IMR-90 (cell line): ENCODE measurements around the gene HEPACAM. TPM values are rescaled to one million over a fixed set of nuclear protein-coding genes. Genes with fewer than 3 reads are reported as not detected.
A peak's percentile ranks its signal among the peaks of the same experiment; 100 is the strongest.

Experiments used
- ATAC-seq: fragments of 200-7000 bp; cut with Tn5 transposase; 2 replicates; pipeline ENCODE4 v1.9.1; 2020; ENCODE audit warnings: low read depth, mild to moderate bottlenecking, moderate library complexity
- BruUV-seq: library from RNA; stranded (reverse); fragments of 400-500 nt; replicated peaks from 2 replicates; lab custom pipeline; 2021; lab: Mats Ljungman, UMichigan
- CTCF ChIA-PET: fragments of 300-600 bp; formaldehyde crosslinking; extraction: SDS; loops from one replicate; lab custom pipeline; 2021; ENCODE audit warnings: antibody characterized with exemption; lab: Yijun Ruan, JAX
- POLR2A ChIA-PET: fragments of 300-600 bp; sonication (Branson Sonifier 250); formaldehyde crosslinking; loops from one replicate; lab custom pipeline; 2022; ENCODE audit warnings: antibody characterized with exemption; ENCODE audit not compliant: unreplicated experiment; lab: Charles Lee
- DNase-seq: peaks from one replicate; pipeline ENCODE4 v3.0.0; 2013
- H2AFZ ChIP-seq: replicated peaks from 2 replicates; pipeline ENCODE3; 2013; ENCODE audit warnings: low read length, mild to moderate bottlenecking; ENCODE audit not compliant: poor library complexity
- H2AK5ac ChIP-seq: 2 replicates; pipeline ENCODE4 v1.6.1; 2013; ENCODE audit warnings: low read depth, low read length, inconsistent platforms
- H2AK9ac ChIP-seq: replicated peaks from 2 replicates; pipeline ENCODE3; 2013; ENCODE audit warnings: mild to moderate bottlenecking, low read depth, low read length, moderate library complexity; ENCODE audit not compliant: poor library complexity
- H2BK120ac ChIP-seq: 2 replicates; pipeline ENCODE4 v1.6.1; 2013; ENCODE audit warnings: low read depth, low read length, inconsistent platforms
- H2BK15ac ChIP-seq: 3 replicates; pipeline ENCODE4 v1.6.1; 2013; ENCODE audit warnings: low read depth, low read length, inconsistent platforms
- H2BK20ac ChIP-seq: 2 replicates; pipeline ENCODE4 v1.6.1; 2013; ENCODE audit warnings: low read depth, mild to moderate bottlenecking, inconsistent platforms, low read length, moderate library complexity
- H2BK5ac ChIP-seq: 2 replicates; pipeline ENCODE4 v1.6.1; 2013; ENCODE audit warnings: mild to moderate bottlenecking, low read depth, low read length, inconsistent platforms; ENCODE audit not compliant: poor library complexity, severe bottlenecking
- H3K14ac ChIP-seq: replicated peaks from 2 replicates; pipeline ENCODE4 v1.6.1; 2013; ENCODE audit warnings: low read depth, low read length, inconsistent platforms
- H3K18ac ChIP-seq: 2 replicates; pipeline ENCODE4 v1.6.1; 2013; ENCODE audit warnings: low read depth, low read length, control low read depth
- H3K23ac ChIP-seq: 2 replicates; pipeline ENCODE4 v1.6.1; 2013; ENCODE audit warnings: low read depth, low read length, inconsistent platforms
- H3K27ac ChIP-seq: 2 replicates; pipeline ENCODE4 v1.5.1; 2013; ENCODE audit warnings: mild to moderate bottlenecking, control low read depth, low read length; ENCODE audit not compliant: insufficient read depth
- H3K27me3 ChIP-seq: 2 replicates; pipeline ENCODE4 v1.6.1; 2013; ENCODE audit warnings: low read length; ENCODE audit not compliant: control insufficient read depth, insufficient read depth
- H3K36me3 ChIP-seq: 2 replicates; pipeline ENCODE4 v1.6.1; 2013; ENCODE audit warnings: low read length, mixed read lengths; ENCODE audit not compliant: control insufficient read depth, insufficient read depth
- H3K4ac ChIP-seq: 2 replicates; pipeline ENCODE4 v1.6.1; 2013; ENCODE audit warnings: low read depth, low read length, inconsistent platforms
- H3K4me1 ChIP-seq: 2 replicates; pipeline ENCODE4 v1.6.1; 2013; ENCODE audit warnings: low read length, mixed read lengths; ENCODE audit not compliant: control insufficient read depth, insufficient read depth
- H3K4me2 ChIP-seq: 2 replicates; pipeline ENCODE4 v1.6.1; 2013; ENCODE audit warnings: low read depth, mild to moderate bottlenecking, control low read depth, low read length, moderate library complexity
- H3K4me3 ChIP-seq: 2 replicates; pipeline ENCODE4 v1.5.1; 2013; ENCODE audit warnings: low read depth, mild to moderate bottlenecking, control low read depth, low read length, moderate library complexity; ENCODE audit not compliant: insufficient read depth
- H3K56ac ChIP-seq: 2 replicates; pipeline ENCODE4 v1.6.1; 2013; ENCODE audit warnings: low read length, inconsistent platforms; ENCODE audit not compliant: insufficient read depth; ENCODE audit errors: extremely low read depth
- H3K79me1 ChIP-seq, 2 experiments: 2 replicates each; pipeline ENCODE4 v1.6.1; 2013; ENCODE audit warnings: low read length in 2 of 2, inconsistent platforms in 1 of 2, low read depth in 1 of 2
- H3K9ac ChIP-seq: 2 replicates; pipeline ENCODE4 v1.6.1; 2013; ENCODE audit warnings: low read depth, low read length, control low read depth
- H3K9me1 ChIP-seq: 2 replicates; pipeline ENCODE4 v1.6.1; 2013; ENCODE audit warnings: low read length, inconsistent platforms; ENCODE audit not compliant: insufficient read depth
- H3K9me3 ChIP-seq: 2 replicates; pipeline ENCODE4 v1.6.1; 2013; ENCODE audit warnings: low read length; ENCODE audit not compliant: control insufficient read depth, insufficient read depth
- H4K20me1 ChIP-seq: 2 replicates; pipeline ENCODE4 v1.6.1; 2013; ENCODE audit warnings: low read length, inconsistent platforms; ENCODE audit not compliant: insufficient read depth
- H4K5ac ChIP-seq: 2 replicates; pipeline ENCODE4 v1.6.1; 2013; ENCODE audit warnings: mild to moderate bottlenecking, low read depth, low read length, control low read depth
- H4K8ac ChIP-seq, 2 experiments: 2 replicates each; pipeline ENCODE4 v1.6.1; 2013; ENCODE audit warnings: low read depth in 2 of 2, low read length in 2 of 2, control low read depth in 1 of 2, inconsistent platforms in 1 of 2
- H4K91ac ChIP-seq: 2 replicates; pipeline ENCODE4 v1.6.1; 2013; ENCODE audit warnings: low read depth, low read length, inconsistent platforms; ENCODE audit not compliant: insufficient read depth
- BHLHE40 ChIP-seq: fragments of 150-350 bp; IDR thresholded peaks from 2 replicates; pipeline ENCODE4 v1.6.1; 2016; ENCODE audit warnings: mild to moderate bottlenecking, low read depth, low read length
- CEBPB ChIP-seq: IDR thresholded peaks from 2 replicates; pipeline ENCODE4 v1.6.1; 2012; ENCODE audit warnings: low read depth, low read length, improper control_type of control experiment
- FOS ChIP-seq: fragments of 150-350 bp; IDR thresholded peaks from 2 replicates; pipeline ENCODE4 v1.6.1; 2016; ENCODE audit warnings: low read depth, low read length
- MAZ ChIP-seq: IDR thresholded peaks from 2 replicates; pipeline ENCODE4 v1.6.1; 2012; ENCODE audit warnings: low read depth, mild to moderate bottlenecking, low read length, improper control_type of control experiment, moderate library complexity, borderline replicate concordance
- MXI1 ChIP-seq: IDR thresholded peaks from 2 replicates; pipeline ENCODE4 v1.6.1; 2012; ENCODE audit warnings: low read depth, mild to moderate bottlenecking, low read length, moderate library complexity, borderline replicate concordance
- POLR2A ChIP-seq: IDR thresholded peaks from 2 replicates; pipeline ENCODE4 v1.6.1; 2012; ENCODE audit warnings: mild to moderate bottlenecking, low read depth, low read length
- RAD21 ChIP-seq: IDR thresholded peaks from 2 replicates; pipeline ENCODE4 v1.6.1; 2012; ENCODE audit warnings: low read length, improper control_type of control experiment
- WGBS, 2 experiments: methylation state at CpG; one replicate each; pipeline versions ENCODE4 v1.1.5 to v1.1.7; 2013; ENCODE audit warnings: missing lambda C conversion rate in 2 of 2; ENCODE audit not compliant: insufficient read length in 1 of 2; ENCODE audit errors: extremely low coverage in 2 of 2; 5-methylcytosine and 5-hydroxymethylcytosine counted together
- dilution Hi-C: fragments of 300-500 bp; cut with HindIII; formaldehyde crosslinking; loops from one replicate; pipeline ENCODE4 v1.14.3; 2018; ENCODE audit warnings: low sequenced_read_pairs; ENCODE audit not compliant: unreplicated experiment
- in situ Hi-C: fragments of 300-500 bp; cut with MboI; formaldehyde crosslinking; loops from 3 replicates; pipeline ENCODE4 v1.14.3; 2019; ENCODE audit warnings: low sequenced_read_pairs, inconsistent platforms, mixed read lengths
- intact Hi-C: fragments of 100-400 bp; cut with micrococcal nuclease; formaldehyde crosslinking; loops from 2 replicates; pipeline ENCODE4 v1.10.0; 2022
- polyA plus RNA-seq, 3 experiments: library from polyadenylated mRNA; depleted of rRNA; stranded (reverse); fragments of >200 nt; gene quantifications; 2 replicates each; pipeline ENCODE4 v1.2.3, GENCODE V29; 2012; ENCODE audit warnings: low replicate concordance in 1 of 3
- total RNA-seq: library from RNA; depleted of rRNA; stranded (reverse); fragments of >200 nt; gene quantifications from 2 replicates; pipeline ENCODE4 v1.2.3, GENCODE V29; 2012
- TF ChIP-seq, protein P1 (sequence below): fragments of 150-350 bp; IDR thresholded peaks from 2 replicates; pipeline ENCODE4 v1.6.1; 2017; ENCODE audit warnings: mild to moderate bottlenecking, antibody characterized with exemption, low read length, low read depth

HEPACAM gene
- total and polyA plus RNA-seq, 2 of the 4 experiments (the other 2 are of a cell fraction), result 0.09 to 0.18 TPM

DNA sequence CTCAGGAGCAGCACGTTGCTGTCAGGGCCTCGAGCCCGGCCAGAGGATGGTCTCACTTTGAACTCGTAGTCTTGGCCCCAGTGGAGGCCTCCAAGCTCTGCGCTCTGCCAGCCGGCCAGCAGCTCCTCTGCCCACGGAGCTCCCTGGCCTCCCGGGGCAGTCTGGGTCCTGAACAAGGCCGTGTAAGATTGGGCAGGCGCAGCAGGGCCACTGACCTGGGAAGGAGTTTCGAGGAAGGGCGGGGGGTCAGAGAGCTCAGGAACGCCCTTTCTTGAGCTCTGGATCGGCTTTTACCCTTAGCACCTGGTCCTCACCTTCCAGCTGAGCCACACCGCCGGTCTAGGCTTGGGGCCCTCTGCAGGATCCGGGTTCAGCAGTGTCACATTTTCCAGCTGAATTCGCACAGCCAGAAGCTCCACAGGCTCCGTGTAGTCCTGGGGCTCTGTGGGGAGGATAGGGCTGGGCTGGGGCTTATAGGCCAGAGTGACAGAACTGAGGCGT is 40.3 kb downstream of the HEPACAM start:
- DNase-seq, result no peak
- no peak overlapping the region for H4K5ac ChIP-seq
- peaks cover 33% of the 10 kb centered on the region for H3K4me1 ChIP-seq
- H3K18ac ChIP-seq, result no peak overlapping the region
- BruUV-seq, result no TSS peak
- no peak overlapping the region for H2AFZ ChIP-seq
- no peak overlapping the region for H2BK15ac ChIP-seq
- no peak overlapping the region for H3K56ac ChIP-seq
- H4K20me1 ChIP-seq, result no peaks in the 10 kb centered on the region
- CTCF ChIA-PET, result no interaction called here
- H3K27me3 ChIP-seq, result no peaks in the 10 kb centered on the region
- no peak overlapping the region for H3K4me3 ChIP-seq
- H2BK20ac ChIP-seq, result 0 out of 2 replicates have a peak overlapping the region, but pooled peaks have one; percentile 8
- H2BK120ac ChIP-seq, result no peak overlapping the region
- no peak overlapping the region for H3K23ac ChIP-seq
- no peak overlapping the region for H3K27ac ChIP-seq
- H4K8ac ChIP-seq, result no peak overlapping the region
- H2BK5ac ChIP-seq, result no peak overlapping the region
- H4K91ac ChIP-seq, result no peak overlapping the region
- TF ChIP-seq MXI1 (no peak), CEBPB (no peak), FOS (no peak), RAD21 (no peak), MAZ (no peak), POLR2A (no peak), BHLHE40 (no peak)
- TF ChIP-seq, protein P1, sequence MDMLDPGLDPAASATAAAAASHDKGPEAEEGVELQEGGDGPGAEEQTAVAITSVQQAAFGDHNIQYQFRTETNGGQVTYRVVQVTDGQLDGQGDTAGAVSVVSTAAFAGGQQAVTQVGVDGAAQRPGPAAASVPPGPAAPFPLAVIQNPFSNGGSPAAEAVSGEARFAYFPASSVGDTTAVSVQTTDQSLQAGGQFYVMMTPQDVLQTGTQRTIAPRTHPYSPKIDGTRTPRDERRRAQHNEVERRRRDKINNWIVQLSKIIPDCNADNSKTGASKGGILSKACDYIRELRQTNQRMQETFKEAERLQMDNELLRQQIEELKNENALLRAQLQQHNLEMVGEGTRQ, result no peak
- intact Hi-C loops (no loop called here), dilution Hi-C loops (no loop called here), in situ Hi-C loops (no loop called here)
- 93% methylated on average over 14 of the region's 20 CpGs; no CpG with 5 or more reads in 1 of the 2 experiments for WGBS, 2 experiments
- H3K9me3 ChIP-seq, result no peaks in the 10 kb centered on the region
- H3K14ac ChIP-seq, result no peak overlapping the region
- peaks cover 37% of the 10 kb centered on the region for H3K9me1 ChIP-seq
- H3K36me3 ChIP-seq, result no peaks in the 10 kb centered on the region
- H3K79me1 ChIP-seq, result peaks cover 0 to 11% of the 10 kb centered on the region in 2 experiments; a peak in 2 of 4 replicates
- ATAC-seq, result no peak
- no peak overlapping the region for H3K9ac ChIP-seq
- POLR2A ChIA-PET, result no interaction called here
- H3K4me2 ChIP-seq, result no peak overlapping the region
- H2AK5ac ChIP-seq, result peak overlapping the region; percentile 90; the same call in 1 of the 2 replicates
- peak overlapping the region; percentile 75 for H2AK9ac ChIP-seq
- no peak overlapping the region for H3K4ac ChIP-seq
